IMR-90 (cell line): ENCODE results near the gene PRKCA. TPM values are rescaled to one million over a fixed set of nuclear protein-coding genes. Genes with fewer than 3 reads are reported as not detected.

ENCODE experiments used
- ATAC-seq: fragments of 200-7000 bp; cut with Tn5 transposase; 2 replicates; pipeline ENCODE4 v1.9.1; 2020; ENCODE audit warnings: low read depth, mild to moderate bottlenecking, moderate library complexity
- BruUV-seq: library from RNA; stranded (reverse); fragments of 400-500 nt; replicated peaks from 2 replicates; lab custom pipeline; 2021; lab: Mats Ljungman, UMichigan
- CTCF ChIA-PET: fragments of 300-600 bp; formaldehyde crosslinking; extraction: SDS; loops from one replicate; lab custom pipeline; 2021; ENCODE audit warnings: antibody characterized with exemption; lab: Yijun Ruan, JAX
- POLR2A ChIA-PET: fragments of 300-600 bp; sonication (Branson Sonifier 250); formaldehyde crosslinking; loops from one replicate; lab custom pipeline; 2022; ENCODE audit warnings: antibody characterized with exemption; ENCODE audit not compliant: unreplicated experiment; lab: Charles Lee
- DNase-seq: peaks from one replicate; pipeline ENCODE4 v3.0.0; 2013
- H2AFZ ChIP-seq: replicated peaks from 2 replicates; pipeline ENCODE3; 2013; ENCODE audit warnings: low read length, mild to moderate bottlenecking; ENCODE audit not compliant: poor library complexity
- H2AK5ac ChIP-seq: 2 replicates; pipeline ENCODE4 v1.6.1; 2013; ENCODE audit warnings: low read depth, low read length, inconsistent platforms
- H2AK9ac ChIP-seq: replicated peaks from 2 replicates; pipeline ENCODE3; 2013; ENCODE audit warnings: mild to moderate bottlenecking, low read depth, low read length, moderate library complexity; ENCODE audit not compliant: poor library complexity
- H2BK120ac ChIP-seq: 2 replicates; pipeline ENCODE4 v1.6.1; 2013; ENCODE audit warnings: low read depth, low read length, inconsistent platforms
- H2BK15ac ChIP-seq: 3 replicates; pipeline ENCODE4 v1.6.1; 2013; ENCODE audit warnings: low read depth, low read length, inconsistent platforms
- H2BK20ac ChIP-seq: 2 replicates; pipeline ENCODE4 v1.6.1; 2013; ENCODE audit warnings: low read depth, mild to moderate bottlenecking, inconsistent platforms, low read length, moderate library complexity
- H2BK5ac ChIP-seq: 2 replicates; pipeline ENCODE4 v1.6.1; 2013; ENCODE audit warnings: mild to moderate bottlenecking, low read depth, low read length, inconsistent platforms; ENCODE audit not compliant: poor library complexity, severe bottlenecking
- H3K14ac ChIP-seq: replicated peaks from 2 replicates; pipeline ENCODE4 v1.6.1; 2013; ENCODE audit warnings: low read depth, low read length, inconsistent platforms
- H3K18ac ChIP-seq: 2 replicates; pipeline ENCODE4 v1.6.1; 2013; ENCODE audit warnings: low read depth, low read length, control low read depth
- H3K23ac ChIP-seq: 2 replicates; pipeline ENCODE4 v1.6.1; 2013; ENCODE audit warnings: low read depth, low read length, inconsistent platforms
- H3K27ac ChIP-seq: 2 replicates; pipeline ENCODE4 v1.5.1; 2013; ENCODE audit warnings: mild to moderate bottlenecking, control low read depth, low read length; ENCODE audit not compliant: insufficient read depth
- H3K27me3 ChIP-seq: 2 replicates; pipeline ENCODE4 v1.6.1; 2013; ENCODE audit warnings: low read length; ENCODE audit not compliant: control insufficient read depth, insufficient read depth
- H3K36me3 ChIP-seq: 2 replicates; pipeline ENCODE4 v1.6.1; 2013; ENCODE audit warnings: low read length, mixed read lengths; ENCODE audit not compliant: control insufficient read depth, insufficient read depth
- H3K4ac ChIP-seq: 2 replicates; pipeline ENCODE4 v1.6.1; 2013; ENCODE audit warnings: low read depth, low read length, inconsistent platforms
- H3K4me1 ChIP-seq: 2 replicates; pipeline ENCODE4 v1.6.1; 2013; ENCODE audit warnings: low read length, mixed read lengths; ENCODE audit not compliant: control insufficient read depth, insufficient read depth
- H3K4me2 ChIP-seq: 2 replicates; pipeline ENCODE4 v1.6.1; 2013; ENCODE audit warnings: low read depth, mild to moderate bottlenecking, control low read depth, low read length, moderate library complexity
- H3K4me3 ChIP-seq: 2 replicates; pipeline ENCODE4 v1.5.1; 2013; ENCODE audit warnings: low read depth, mild to moderate bottlenecking, control low read depth, low read length, moderate library complexity; ENCODE audit not compliant: insufficient read depth
- H3K56ac ChIP-seq: 2 replicates; pipeline ENCODE4 v1.6.1; 2013; ENCODE audit warnings: low read length, inconsistent platforms; ENCODE audit not compliant: insufficient read depth; ENCODE audit errors: extremely low read depth
- H3K79me1 ChIP-seq, 2 experiments: 2 replicates each; pipeline ENCODE4 v1.6.1; 2013; ENCODE audit warnings: low read length in 2 of 2, inconsistent platforms in 1 of 2, low read depth in 1 of 2
- H3K9ac ChIP-seq: 2 replicates; pipeline ENCODE4 v1.6.1; 2013; ENCODE audit warnings: low read depth, low read length, control low read depth
- H3K9me1 ChIP-seq: 2 replicates; pipeline ENCODE4 v1.6.1; 2013; ENCODE audit warnings: low read length, inconsistent platforms; ENCODE audit not compliant: insufficient read depth
- H3K9me3 ChIP-seq: 2 replicates; pipeline ENCODE4 v1.6.1; 2013; ENCODE audit warnings: low read length; ENCODE audit not compliant: control insufficient read depth, insufficient read depth
- H4K20me1 ChIP-seq: 2 replicates; pipeline ENCODE4 v1.6.1; 2013; ENCODE audit warnings: low read length, inconsistent platforms; ENCODE audit not compliant: insufficient read depth
- H4K5ac ChIP-seq: 2 replicates; pipeline ENCODE4 v1.6.1; 2013; ENCODE audit warnings: mild to moderate bottlenecking, low read depth, low read length, control low read depth
- H4K8ac ChIP-seq, 2 experiments: 2 replicates each; pipeline ENCODE4 v1.6.1; 2013; ENCODE audit warnings: low read depth in 2 of 2, low read length in 2 of 2, control low read depth in 1 of 2, inconsistent platforms in 1 of 2
- H4K91ac ChIP-seq: 2 replicates; pipeline ENCODE4 v1.6.1; 2013; ENCODE audit warnings: low read depth, low read length, inconsistent platforms; ENCODE audit not compliant: insufficient read depth
- BHLHE40 ChIP-seq: fragments of 150-350 bp; IDR thresholded peaks from 2 replicates; pipeline ENCODE4 v1.6.1; 2016; ENCODE audit warnings: mild to moderate bottlenecking, low read depth, low read length
- CEBPB ChIP-seq: IDR thresholded peaks from 2 replicates; pipeline ENCODE4 v1.6.1; 2012; ENCODE audit warnings: low read depth, low read length, improper control_type of control experiment
- CHD1 ChIP-seq: IDR thresholded peaks from 2 replicates; pipeline ENCODE4 v1.6.1; 2012; ENCODE audit warnings: low read depth, low read length, improper control_type of control experiment
- CTCF ChIP-seq: conservative IDR thresholded peaks from 2 replicates; pipeline ENCODE4 v1.5.1; 2012; ENCODE audit warnings: mild to moderate bottlenecking, low read depth, low read length, improper control_type of control experiment
- ELK1 ChIP-seq: fragments of 150-350 bp; IDR thresholded peaks from 2 replicates; pipeline ENCODE4 v1.6.1; 2016; ENCODE audit warnings: low read depth, mild to moderate bottlenecking, low read length, moderate library complexity, borderline replicate concordance
- MAFK ChIP-seq: IDR thresholded peaks from 2 replicates; pipeline ENCODE4 v1.6.1; 2012; ENCODE audit warnings: low read depth, low read length, improper control_type of control experiment
- MAZ ChIP-seq: IDR thresholded peaks from 2 replicates; pipeline ENCODE4 v1.6.1; 2012; ENCODE audit warnings: low read depth, mild to moderate bottlenecking, low read length, improper control_type of control experiment, moderate library complexity, borderline replicate concordance
- MXI1 ChIP-seq: IDR thresholded peaks from 2 replicates; pipeline ENCODE4 v1.6.1; 2012; ENCODE audit warnings: low read depth, mild to moderate bottlenecking, low read length, moderate library complexity, borderline replicate concordance
- NFE2L2 ChIP-seq: fragments of 150-350 bp; IDR thresholded peaks from 2 replicates; pipeline ENCODE4 v1.6.1; 2016; ENCODE audit warnings: low read depth, mild to moderate bottlenecking, low read length
- POLR2A ChIP-seq: IDR thresholded peaks from 2 replicates; pipeline ENCODE4 v1.6.1; 2012; ENCODE audit warnings: mild to moderate bottlenecking, low read depth, low read length
- RAD21 ChIP-seq: IDR thresholded peaks from 2 replicates; pipeline ENCODE4 v1.6.1; 2012; ENCODE audit warnings: low read length, improper control_type of control experiment
- RCOR1 ChIP-seq: IDR thresholded peaks from 2 replicates; pipeline ENCODE4 v1.6.1; 2012; ENCODE audit warnings: mild to moderate bottlenecking, low read length, improper control_type of control experiment; ENCODE audit not compliant: insufficient replicate concordance
- RFX5 ChIP-seq: IDR thresholded peaks from 2 replicates; pipeline ENCODE4 v1.8.0; 2012; ENCODE audit warnings: low read depth, mild to moderate bottlenecking, low read length, moderate library complexity
- SMC3 ChIP-seq: fragments of 150-350 bp; IDR thresholded peaks from 2 replicates; pipeline ENCODE4 v1.6.1; 2016; ENCODE audit warnings: low read depth, mild to moderate bottlenecking, antibody characterized with exemption, low read length, moderate library complexity
- USF2 ChIP-seq: fragments of 150-350 bp; IDR thresholded peaks from 2 replicates; pipeline ENCODE4 v1.6.1; 2017; ENCODE audit warnings: mild to moderate bottlenecking, antibody characterized with exemption, low read length, low read depth
- WGBS, 2 experiments: methylation state at CpG; one replicate each; pipeline versions ENCODE4 v1.1.5 to v1.1.7; 2013; ENCODE audit warnings: missing lambda C conversion rate in 2 of 2; ENCODE audit not compliant: insufficient read length in 1 of 2; ENCODE audit errors: extremely low coverage in 2 of 2; 5-methylcytosine and 5-hydroxymethylcytosine counted together
- dilution Hi-C: fragments of 300-500 bp; cut with HindIII; formaldehyde crosslinking; loops from one replicate; pipeline ENCODE4 v1.14.3; 2018; ENCODE audit warnings: low sequenced_read_pairs; ENCODE audit not compliant: unreplicated experiment
- in situ Hi-C: fragments of 300-500 bp; cut with MboI; formaldehyde crosslinking; loops from 3 replicates; pipeline ENCODE4 v1.14.3; 2019; ENCODE audit warnings: low sequenced_read_pairs, inconsistent platforms, mixed read lengths
- intact Hi-C: fragments of 100-400 bp; cut with micrococcal nuclease; formaldehyde crosslinking; loops from 2 replicates; pipeline ENCODE4 v1.10.0; 2022
- polyA plus RNA-seq, 3 experiments: library from polyadenylated mRNA; depleted of rRNA; stranded (reverse); fragments of >200 nt; gene quantifications; 2 replicates each; pipeline ENCODE4 v1.2.3, GENCODE V29; 2012; ENCODE audit warnings: low replicate concordance in 1 of 3
- total RNA-seq: library from RNA; depleted of rRNA; stranded (reverse); fragments of >200 nt; gene quantifications from 2 replicates; pipeline ENCODE4 v1.2.3, GENCODE V29; 2012

The PRKCA gene
- total and polyA plus RNA-seq, 2 of the 4 experiments (the other 2 are of a cell fraction): 31.0 to 46.0 TPM

GRCh38 chr17:66312912-66313311 lies 10.5 kb downstream of the PRKCA start:
- dilution Hi-C loops (no loop called here), intact Hi-C loops (loop anchor here (5.0 kb wide), 1 partner anchor 89 kb away; no protein-coding TSS in a partner anchor), in situ Hi-C loops (no loop called here)
- Histone ChIP-seq H4K8ac (no peak overlapping the region; a peak in 1 of 4 replicates), H2BK15ac (no peak overlapping the region), H3K4me1 (peaks cover 21% of the 10 kb centered on the region), H4K91ac (no peak overlapping the region), H2AK9ac (no peak overlapping the region), H3K79me1 (peaks cover 47 to 82% of the 10 kb centered on the region in 2 experiments), H3K9me1 (peaks cover 17% of the 10 kb centered on the region), H2AFZ (no peak overlapping the region), H2BK20ac (no peak overlapping the region), H3K18ac (no peak overlapping the region), H3K4me2 (no peak overlapping the region), H3K9ac (no peak overlapping the region), H4K20me1 (0 out of 2 replicates have a peak, but pooled peaks cover 7% of the 10 kb centered on the region), H3K4me3 (no peak overlapping the region), H3K36me3 (peaks cover 10% of the 10 kb centered on the region), H2AK5ac (no peak overlapping the region), H3K27me3 (no peaks in the 10 kb centered on the region), H3K27ac (no peak overlapping the region), H3K56ac (no peak overlapping the region), H3K23ac (no peak overlapping the region), H3K9me3 (no peaks in the 10 kb centered on the region), H2BK5ac (no peak overlapping the region), H2BK120ac (no peak overlapping the region), H4K5ac (no peak overlapping the region; the same call in 1 of the 2 replicates), H3K4ac (no peak overlapping the region), H3K14ac (no peak overlapping the region; the same call in 1 of the 2 replicates)
- ATAC-seq: 0 out of 2 replicates have a peak, but pooled peaks have one; percentile 24
- TF ChIP-seq MAFK (no peak), RFX5 (no peak), RCOR1 (no peak), SMC3 (no peak), RAD21 (no peak), MXI1 (no peak), MAZ (no peak), BHLHE40 (no peak), USF2 (no peak), CEBPB (no peak), CTCF (no peak), ELK1 (no peak), NFE2L2 (no peak), POLR2A (no peak), CHD1 (no peak)
- BruUV-seq: no TSS peak
- ChIA-PET CTCF (interaction anchor here (0.6 kb wide), 1 partner anchor 136 kb away, joined by 4 read pairs; no protein-coding TSS in a partner anchor), POLR2A (no interaction called here)
- no peak for DNase-seq
- no CpG with 5 or more reads among the region's 8 CpGs for WGBS, 2 experiments
